ENCODE data around the gene HUWE1.
A peak's percentile ranks its signal among the peaks of the same experiment; 100 is the strongest.
"Not testable (repeated sequence)": the region's sequence is repeated elsewhere in the genome, so short reads cannot be mapped to it uniquely, and the experiment has no call there.

The HUWE1 gene, protein sequence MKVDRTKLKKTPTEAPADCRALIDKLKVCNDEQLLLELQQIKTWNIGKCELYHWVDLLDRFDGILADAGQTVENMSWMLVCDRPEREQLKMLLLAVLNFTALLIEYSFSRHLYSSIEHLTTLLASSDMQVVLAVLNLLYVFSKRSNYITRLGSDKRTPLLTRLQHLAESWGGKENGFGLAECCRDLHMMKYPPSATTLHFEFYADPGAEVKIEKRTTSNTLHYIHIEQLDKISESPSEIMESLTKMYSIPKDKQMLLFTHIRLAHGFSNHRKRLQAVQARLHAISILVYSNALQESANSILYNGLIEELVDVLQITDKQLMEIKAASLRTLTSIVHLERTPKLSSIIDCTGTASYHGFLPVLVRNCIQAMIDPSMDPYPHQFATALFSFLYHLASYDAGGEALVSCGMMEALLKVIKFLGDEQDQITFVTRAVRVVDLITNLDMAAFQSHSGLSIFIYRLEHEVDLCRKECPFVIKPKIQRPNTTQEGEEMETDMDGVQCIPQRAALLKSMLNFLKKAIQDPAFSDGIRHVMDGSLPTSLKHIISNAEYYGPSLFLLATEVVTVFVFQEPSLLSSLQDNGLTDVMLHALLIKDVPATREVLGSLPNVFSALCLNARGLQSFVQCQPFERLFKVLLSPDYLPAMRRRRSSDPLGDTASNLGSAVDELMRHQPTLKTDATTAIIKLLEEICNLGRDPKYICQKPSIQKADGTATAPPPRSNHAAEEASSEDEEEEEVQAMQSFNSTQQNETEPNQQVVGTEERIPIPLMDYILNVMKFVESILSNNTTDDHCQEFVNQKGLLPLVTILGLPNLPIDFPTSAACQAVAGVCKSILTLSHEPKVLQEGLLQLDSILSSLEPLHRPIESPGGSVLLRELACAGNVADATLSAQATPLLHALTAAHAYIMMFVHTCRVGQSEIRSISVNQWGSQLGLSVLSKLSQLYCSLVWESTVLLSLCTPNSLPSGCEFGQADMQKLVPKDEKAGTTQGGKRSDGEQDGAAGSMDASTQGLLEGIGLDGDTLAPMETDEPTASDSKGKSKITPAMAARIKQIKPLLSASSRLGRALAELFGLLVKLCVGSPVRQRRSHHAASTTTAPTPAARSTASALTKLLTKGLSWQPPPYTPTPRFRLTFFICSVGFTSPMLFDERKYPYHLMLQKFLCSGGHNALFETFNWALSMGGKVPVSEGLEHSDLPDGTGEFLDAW (N-terminal part only)

DNA sequence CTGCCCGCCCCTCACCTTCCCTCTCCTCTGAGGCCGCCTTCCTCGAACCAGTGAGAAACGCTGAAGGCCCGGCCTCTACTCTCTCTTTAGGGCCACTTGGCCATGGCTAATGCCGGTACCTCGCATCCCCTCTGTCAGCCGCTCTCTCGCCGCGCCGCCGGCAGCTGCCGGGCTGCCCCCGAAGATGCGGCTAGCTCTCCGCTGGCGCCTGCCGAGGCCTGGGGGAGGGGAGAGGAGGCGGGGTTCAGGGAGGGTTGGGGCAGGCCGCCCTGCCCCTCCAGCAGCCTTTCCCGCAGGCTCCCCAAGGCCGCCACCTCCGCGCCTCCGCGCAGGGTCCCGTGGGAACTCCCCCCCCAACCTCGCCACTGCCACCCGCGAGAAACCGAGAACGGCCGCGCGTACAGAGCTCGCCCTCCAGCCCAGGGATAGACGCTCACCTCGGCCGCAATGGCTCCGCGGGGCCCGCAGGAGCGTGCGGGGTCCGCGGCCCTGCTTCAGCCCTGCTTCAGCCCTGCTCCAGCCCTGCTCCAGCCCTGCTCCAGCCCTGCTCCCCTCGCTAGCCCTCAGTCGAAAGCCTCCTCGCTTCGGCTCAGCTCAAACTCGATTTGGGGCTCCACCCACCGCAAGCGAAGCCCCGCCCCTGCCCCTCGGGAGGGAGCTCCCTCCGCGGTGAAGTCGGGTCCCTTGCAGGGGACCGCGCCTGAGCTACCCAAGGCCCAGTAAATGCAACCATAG, at the start of gene HUWE1:
HUWE1 (minus strand) TSS at position 569 of the 735 bp plus-strand sequence. CDS start 32,612 bp downstream, outside the sequence.
- DNase-seq (ENCODE audit: low read depth in 2 of 2) = peak; percentile 71 to 77

DNA sequence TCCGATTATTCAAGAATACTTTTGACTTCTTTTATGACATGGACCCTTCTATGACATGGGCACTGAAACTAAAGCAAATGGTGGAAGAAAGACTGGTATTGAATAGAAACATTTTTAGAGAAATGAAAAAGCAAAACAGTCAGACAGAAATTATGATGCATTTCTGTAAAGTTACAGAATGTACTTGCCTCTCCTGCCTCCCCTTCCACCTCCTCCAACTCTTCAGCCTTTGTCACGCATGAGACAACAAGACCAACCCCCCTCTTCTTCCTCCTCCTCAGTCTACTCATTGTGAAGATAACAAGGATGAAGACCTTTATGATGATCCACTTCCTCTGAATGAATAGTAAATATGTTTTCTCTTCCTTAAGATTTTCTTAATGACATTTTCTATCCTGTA, 46.3 kb upstream of the HUWE1 start:
- DNase-seq (ENCODE audit: low read depth in 2 of 2) = no peak

DNA sequence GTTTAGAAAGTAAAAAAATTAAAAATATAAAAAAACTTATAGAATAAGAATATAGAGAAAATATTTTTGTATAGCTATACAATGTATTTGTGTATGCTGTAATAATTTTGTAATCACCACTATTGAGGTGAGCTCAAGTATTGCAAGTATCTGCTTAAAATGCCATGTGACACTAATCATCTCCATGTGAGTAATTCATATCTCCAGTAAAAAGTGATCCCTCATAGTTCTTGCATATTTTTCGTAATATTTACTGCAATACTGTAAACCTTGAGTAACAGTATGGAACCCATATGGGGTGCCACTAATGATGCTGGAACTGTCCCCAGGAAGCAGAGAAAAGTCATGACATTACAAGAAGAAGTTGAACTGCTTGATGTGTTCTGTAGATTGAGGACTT, 43.2 kb upstream of the HUWE1 start:
- no peak for DNase-seq (ENCODE audit: low read depth in 2 of 2)

DNA sequence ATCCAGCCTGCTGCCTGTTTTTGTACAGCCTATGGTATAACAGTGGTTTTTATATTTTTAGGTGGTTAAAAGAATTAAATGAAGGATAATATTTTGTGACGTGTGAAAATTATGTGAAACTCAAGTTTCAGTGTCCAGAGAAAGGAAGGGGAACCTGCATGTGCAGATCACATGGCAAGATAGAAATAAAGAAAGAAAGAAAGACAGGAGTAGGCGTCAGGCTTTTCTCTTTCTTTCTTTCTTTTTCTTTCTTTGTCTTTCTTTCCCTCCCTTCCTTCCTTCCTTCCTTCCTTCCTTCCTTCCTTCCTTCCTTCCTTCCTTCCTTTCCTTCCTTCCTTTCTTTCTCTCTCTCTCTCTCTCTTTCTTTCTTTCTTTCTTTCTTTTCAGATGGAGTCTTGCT, 42.0 kb upstream of the HUWE1 start:
- no peak for DNase-seq (ENCODE audit: low read depth in 2 of 2)

DNA sequence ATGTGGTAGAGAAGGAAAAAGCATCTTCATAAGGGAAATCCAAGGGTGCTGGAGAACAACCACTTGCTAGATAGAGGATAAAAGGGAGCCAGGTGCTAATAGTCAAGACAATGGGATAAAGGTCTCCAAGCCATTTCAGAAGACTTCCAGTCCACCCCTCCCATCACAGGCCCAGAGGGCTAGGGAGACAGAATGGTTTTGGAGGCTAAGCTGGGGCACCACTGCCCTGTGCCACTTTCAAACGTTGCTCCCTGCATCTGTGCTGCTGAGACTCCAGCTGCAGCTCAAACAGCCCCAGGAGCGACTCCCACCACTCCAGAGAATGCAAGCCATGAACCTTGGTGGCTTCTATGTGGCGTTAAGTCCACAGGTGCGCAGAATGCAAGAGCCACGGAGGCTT, 38.4 kb upstream of the HUWE1 start:
- DNase-seq (ENCODE audit: low read depth in 2 of 2) = no peak

DNA sequence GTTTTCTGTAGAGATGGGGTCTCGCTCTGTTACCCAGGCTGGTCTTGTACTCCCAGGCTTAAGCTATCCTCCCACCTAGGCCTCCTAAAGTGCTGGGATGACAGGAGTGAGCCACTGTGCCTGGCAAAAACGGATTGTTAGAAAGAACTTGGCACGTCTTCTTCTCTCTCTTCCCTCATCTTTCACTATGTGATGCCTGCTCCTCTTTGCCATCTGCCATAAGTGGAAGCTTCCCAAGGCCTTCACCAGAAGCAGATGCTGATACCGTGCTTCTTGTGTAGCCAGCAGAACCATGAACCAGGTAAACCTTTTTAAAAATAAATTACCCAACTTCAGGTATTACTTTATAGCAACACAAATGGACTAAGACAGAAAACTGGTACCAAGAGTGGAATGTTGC, 36.9 kb upstream of the HUWE1 start:
- no peak for DNase-seq (ENCODE audit: low read depth in 2 of 2)

DNA sequence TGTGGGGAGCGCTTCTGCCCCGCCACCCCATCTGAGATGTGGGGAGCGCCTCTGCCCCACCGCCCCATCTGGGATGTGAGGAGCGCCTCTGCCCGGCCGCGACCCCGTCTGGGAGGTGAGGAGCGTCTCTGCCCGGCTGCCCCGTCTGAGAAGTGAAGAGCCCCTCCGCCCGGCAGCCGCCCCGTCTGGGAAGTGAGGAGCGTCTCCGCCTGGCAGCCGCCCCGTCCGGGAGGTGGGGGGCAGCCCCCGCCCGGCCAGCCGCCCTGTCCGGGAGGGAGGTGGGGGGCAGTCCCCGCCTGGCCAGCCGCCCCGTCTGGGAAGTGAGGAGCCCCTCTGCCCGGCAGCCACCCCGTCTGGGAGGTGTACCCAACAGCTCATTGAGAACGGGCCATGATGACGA, 35.1 kb upstream of the HUWE1 start:
- DNase-seq (ENCODE audit: low read depth in 2 of 2) = not testable (repeated sequence)

DNA sequence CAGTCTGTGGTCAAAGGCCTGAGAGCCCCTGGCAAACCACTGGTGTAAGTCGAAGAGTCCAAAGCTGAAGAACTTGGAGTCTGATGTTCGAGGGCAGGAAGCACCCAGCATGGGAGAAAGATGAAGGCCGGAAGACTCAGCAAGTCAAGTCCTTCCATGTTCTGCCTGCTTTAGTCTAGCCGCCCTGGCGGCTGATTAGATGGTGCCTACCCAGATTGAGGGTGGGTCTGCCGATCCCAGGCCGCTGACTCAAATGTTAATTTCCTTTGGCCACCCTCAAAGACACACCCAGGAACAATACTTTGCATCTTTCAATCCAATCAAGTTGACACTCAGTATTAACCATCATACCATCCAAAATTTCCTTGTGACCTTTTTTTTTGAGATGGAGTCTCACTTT, 33.1 kb upstream of the HUWE1 start:
- DNase-seq (ENCODE audit: low read depth in 2 of 2) = not testable (repeated sequence)

DNA sequence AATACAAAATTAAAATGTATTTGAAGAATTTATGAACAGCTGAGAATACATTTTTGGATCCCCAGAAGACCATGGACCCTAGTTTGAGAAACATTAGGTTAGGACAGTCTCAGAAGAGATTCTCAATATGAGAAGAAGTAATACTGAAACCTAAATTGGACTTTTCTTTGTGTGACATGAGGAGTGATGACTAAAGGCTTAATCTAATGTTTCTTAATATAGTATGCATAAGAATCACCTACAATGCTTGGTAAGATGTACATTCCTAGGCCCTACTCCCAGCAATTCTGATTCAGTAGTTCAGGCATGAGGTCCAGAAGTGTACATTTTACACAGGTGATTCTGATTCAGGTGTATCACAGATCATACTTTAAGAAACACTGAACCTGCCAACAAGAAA, 31.6 kb upstream of the HUWE1 start:
- DNase-seq (ENCODE audit: low read depth in 2 of 2) = no peak

DNA sequence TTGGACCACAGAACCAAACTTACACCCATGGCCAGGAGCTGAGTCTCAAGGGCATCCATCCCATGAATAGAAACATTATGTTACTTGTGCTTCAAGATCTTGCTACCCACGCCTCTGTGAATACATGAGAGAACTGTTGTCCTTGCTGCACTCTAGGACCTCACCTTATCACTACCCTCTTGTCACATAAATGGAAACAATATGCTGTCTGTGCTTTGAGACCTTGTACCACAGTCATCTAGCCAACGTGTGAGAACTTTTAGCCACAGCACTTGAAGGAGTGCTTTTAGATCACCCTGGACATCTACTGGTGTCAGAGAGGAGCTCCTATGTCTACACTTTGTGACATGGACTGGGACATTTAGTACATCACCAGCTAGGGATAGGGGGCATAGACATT, 30.7 kb upstream of the HUWE1 start:
- DNase-seq (ENCODE audit: low read depth in 2 of 2) = no peak

DNA sequence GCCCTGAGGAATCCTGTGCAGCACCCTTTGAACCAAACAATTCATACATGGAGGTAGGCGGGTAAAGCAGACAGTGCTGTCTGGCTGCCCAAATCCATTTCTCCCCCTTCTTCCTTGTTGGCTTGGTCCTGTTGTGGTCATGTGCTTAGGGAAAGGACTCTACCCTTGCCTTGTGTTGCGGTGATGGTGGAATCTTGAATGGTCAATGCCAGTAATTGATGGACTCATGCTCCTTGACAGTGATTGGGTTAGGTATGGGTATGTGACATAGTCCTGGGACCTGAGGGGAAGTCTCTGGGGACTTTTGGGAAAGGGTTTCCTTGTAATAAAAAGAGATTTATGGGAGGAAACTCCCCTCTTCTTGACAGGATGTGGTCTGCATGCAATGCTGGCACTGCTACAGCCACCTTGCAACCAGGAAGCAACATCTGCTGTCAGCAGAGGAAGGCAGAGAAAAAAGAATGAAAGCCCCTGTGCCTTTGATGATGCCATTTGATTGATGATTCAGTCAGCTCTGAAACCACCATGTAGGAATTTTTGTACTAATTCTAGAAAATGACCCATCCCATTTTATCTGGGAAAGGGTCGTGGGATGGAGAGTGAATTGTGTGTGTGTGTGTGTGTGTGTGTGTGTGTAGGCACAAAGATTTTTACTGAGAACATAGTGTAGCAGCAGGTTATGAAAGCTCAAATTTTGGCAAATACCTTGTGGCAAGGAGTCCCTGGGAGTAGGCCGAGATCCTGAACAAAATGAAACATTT, 30.0 kb upstream of the HUWE1 start:
- DNase-seq (ENCODE audit: low read depth in 2 of 2) = peak in 1 of 2 donors; percentile 20

DNA sequence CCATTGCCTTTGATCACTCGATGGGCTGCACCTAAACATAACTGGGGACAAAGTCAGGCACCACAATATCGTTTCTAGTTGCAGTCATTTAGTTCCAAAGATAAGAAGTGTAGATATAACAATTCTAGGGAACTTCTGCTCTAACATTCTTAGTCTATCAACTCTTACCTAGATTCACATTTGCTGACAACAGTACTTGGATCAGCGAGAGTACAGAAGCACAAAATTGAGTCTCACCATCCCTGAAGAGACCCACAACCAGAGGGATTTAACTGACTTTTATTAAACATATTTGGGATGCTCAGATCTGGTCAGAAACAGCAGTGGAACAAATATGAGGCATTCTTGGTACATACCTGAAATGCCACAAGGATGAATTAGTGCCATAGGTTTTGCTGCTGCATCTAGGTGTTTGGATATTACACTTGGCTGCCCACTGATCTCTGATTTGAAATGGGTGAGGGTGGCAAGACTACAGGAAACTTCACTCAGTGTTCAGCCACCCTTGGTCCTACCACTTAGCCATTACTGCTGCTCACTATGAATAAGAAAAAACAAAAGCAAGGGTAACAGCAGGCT, 28.9 kb upstream of the HUWE1 start:
- no peak for DNase-seq (ENCODE audit: low read depth in 2 of 2)

DNA sequence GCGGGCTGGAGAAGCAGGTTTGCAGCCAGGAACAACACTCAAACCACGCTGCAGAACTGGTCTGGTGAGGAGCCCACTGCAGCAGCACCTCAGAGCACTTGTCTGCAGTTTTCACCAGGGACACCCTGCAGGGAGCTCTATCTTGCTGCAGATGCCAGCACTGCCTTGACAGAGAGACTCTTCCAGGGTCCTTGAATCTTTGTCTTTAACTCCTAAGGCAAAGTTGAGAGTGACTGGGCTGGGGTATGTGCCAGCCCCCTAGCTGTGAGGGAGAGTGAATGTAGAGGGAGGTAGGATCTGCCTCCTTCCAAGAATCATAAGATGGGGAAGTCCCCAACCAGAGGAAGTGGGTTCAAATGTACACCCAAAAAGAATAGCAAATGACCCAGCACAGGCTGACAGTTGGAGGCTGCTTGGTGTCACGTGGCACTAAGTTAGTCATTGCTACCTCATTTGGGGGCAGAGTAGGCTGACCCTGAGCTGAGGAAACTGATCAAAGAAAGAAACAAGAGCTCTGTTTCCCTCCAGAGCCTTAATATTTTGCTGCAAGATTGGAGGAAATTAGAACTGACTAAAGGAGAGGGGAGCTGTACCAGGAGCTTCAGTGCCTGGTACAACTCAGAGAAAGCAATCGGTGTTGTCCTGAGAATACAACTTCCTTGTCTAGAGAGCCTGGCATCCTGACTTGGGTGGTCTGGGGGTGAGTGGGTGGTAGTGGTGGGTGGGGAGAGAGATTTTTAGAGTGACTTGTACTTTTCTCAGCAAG, 28.2 kb upstream of the HUWE1 start:
- DNase-seq (ENCODE audit: low read depth in 2 of 2) = peak; percentile 39

DNA sequence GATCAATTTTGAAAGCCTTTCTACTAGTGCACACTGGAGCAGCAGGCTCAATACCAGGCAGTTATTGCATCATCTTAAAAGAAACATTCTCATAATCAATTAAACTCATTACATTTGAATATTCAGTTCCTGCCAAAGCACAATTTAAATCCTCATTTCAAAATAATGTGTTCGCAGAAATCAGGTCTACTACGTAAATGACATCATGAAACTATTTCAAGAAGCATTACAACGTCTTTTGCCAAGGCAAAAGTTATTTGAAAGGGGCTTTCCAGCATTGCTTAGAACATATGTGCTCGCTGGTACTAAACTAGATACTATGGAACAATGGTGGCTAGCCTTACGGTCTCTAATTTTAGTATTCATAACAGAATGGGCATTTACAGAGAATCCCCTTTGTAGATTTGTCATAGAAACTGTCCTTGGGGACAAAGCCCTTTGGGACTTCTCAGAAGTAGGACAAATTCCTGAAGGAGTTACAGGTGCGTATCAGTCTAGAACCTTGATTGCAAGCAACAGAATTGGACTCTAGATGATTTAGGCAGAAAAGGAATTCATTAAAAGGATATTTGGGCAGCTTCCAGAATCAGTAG, 27.6 kb upstream of the HUWE1 start:
- no peak for DNase-seq (ENCODE audit: low read depth in 2 of 2)

DNA sequence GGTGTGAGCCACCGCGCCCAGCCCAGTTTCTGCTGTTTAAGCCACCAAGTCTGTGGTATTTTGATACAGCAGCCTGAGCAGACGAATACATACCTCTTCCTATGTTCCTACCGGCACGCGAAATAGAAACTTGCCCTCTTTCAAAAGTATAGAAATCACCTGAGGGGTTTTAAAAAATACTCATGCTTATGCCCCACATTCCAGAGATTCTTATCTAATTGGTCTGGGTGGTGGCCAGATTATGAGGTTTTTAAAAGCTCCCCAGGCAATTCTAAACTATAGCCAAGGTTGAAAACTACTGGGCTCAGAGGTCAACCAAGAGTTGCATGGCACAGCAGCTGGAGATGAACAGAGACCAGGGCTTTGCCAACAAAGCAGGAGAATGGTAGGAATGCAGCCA, 24.9 kb upstream of the HUWE1 start:
- DNase-seq (ENCODE audit: low read depth in 2 of 2) = no peak

DNA sequence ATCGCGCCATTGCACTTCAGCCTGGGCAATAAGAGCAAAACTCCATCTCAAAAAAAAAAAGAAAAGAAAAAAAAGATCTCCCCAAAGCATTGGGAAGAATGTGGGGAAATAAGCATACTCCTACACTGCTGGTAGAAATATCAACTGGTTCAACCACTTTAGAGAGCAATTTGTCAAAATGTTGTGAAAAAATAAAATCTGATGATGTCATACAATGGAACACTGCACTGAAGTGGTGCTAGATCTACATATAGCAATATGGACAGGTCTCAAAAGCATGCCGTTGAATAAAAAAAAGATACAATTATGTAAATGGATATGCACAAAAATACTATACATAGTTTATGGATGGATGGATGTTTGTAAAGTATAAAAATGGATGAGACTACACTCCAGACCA, 18.3 kb upstream of the HUWE1 start:
- DNase-seq (ENCODE audit: low read depth in 2 of 2) = no peak

DNA sequence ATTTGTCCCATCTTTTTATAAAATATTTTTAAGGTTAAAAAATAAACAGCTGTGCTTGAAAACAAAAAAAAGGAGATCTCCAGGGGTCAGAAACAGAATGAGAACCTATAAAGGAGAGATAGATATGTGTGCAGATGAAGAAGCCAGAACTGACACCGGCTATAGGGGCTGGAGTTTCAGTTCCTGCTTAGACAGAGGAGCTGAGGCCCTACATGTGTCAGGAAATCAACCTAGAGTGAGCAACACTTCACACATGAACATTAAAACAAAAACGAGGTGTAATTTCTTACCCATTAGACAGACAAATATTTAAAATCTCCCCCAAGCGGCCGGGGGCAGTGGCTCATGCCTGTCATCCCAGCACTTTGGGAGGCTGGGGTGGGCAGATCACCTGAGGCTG, 17.8 kb upstream of the HUWE1 start:
- DNase-seq (ENCODE audit: low read depth in 2 of 2) = no peak

DNA sequence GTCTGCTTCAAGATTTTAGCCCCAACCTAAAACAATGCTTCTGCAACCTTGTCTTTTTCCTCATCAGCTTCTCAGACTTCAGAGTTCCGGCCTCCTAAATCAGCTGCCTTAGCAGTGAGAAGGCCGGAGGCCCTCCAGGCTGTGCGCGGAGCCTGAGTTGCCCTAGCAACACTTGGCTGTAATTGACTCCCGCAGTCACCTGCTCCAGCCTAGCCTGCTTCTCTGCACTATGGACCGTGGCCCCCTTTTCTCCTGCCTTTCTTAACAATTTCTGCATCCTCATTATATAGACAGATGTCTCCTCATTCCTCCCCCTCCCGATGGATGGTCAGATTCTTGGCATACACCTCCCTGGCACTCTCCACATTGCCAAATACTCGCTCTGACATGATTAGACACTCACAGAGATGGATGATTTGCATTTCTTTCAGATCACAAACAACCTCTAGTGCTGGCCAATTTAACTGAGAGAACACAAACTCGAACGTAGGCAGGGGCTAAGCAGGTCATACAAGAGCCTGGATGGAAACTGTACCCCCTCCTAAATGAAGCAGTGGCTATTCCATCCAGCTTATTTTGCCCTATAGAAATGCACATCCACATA, 9.5 kb upstream of the HUWE1 start:
- DNase-seq (ENCODE audit: low read depth in 2 of 2) = no peak

DNA sequence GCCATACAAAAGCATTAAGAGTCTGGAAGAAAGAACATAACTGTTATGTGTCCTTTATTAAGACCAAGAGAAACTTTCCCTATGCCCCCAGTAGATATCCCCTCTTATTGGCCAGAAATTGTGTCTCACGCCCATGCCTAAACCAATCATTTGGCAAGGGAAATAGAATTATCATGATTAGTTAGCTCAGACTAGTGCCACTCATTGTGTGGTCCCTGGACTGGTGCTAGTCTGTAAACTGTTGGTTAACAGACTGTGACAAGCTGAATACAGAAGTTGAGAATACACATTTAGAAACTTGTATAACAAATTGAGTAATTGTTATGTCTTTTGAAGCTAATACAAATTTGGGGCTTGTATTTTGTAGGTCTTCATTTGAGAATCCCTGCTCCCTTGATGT, 8.1 kb upstream of the HUWE1 start:
- DNase-seq (ENCODE audit: low read depth in 2 of 2) = no peak
